Upper lobe of left lung (tissue), 6 donors: Measurements from ENCODE around the gene SLC7A10. TPM values are rescaled to one million over a fixed set of nuclear protein-coding genes. Genes with fewer than 3 reads are reported as not detected.

ENCODE experiments used
- ATAC-seq, 2 donors: fragments of 200-7000 bp; cut with Tn5 transposase; one replicate each; pipeline ENCODE4 v1.9.1; 2022; ENCODE audit warnings: mild to moderate bottlenecking in 2 of 2, moderate library complexity in 2 of 2; ENCODE audit not compliant: low FRiP score in 2 of 2
- DNase-seq, 2 donors: peaks; one replicate each; pipeline ENCODE4 v3.0.0-alpha.2; 2019 to 2020
- H3K27ac ChIP-seq, 4 donors: fragments of 200-600 bp; sonication (generic); one replicate each; pipeline ENCODE4 v1.5.1; 2016 to 2019
- H3K27me3 ChIP-seq, 4 donors: fragments of 200-600 bp; sonication (generic); one replicate each; pipeline ENCODE4 v1.5.1; 2017 to 2019
- H3K36me3 ChIP-seq, 4 donors: fragments of 200-600 bp; sonication (generic); one replicate each; pipeline ENCODE4 v1.5.1; 2016 to 2019
- H3K4me1 ChIP-seq, 4 donors: fragments of 200-600 bp; sonication (generic); one replicate each; pipeline ENCODE4 v1.5.1; 2018 to 2019
- H3K4me3 ChIP-seq, 4 donors: fragments of 200-600 bp; sonication (generic); one replicate each; pipeline ENCODE4 v1.5.1; 2017 to 2019; ENCODE audit warnings: mild to moderate bottlenecking in 2 of 4, moderate library complexity in 1 of 4
- H3K9me3 ChIP-seq, 4 donors: fragments of 200-600 bp; sonication (generic); one replicate each; pipeline ENCODE4 v1.5.1; 2018 to 2019
- CTCF ChIP-seq, 6 experiments: fragments of 450-650 bp in 4 of 6; fragments of 200-600 bp in 2 of 6; sonication (generic) in 2 of 6; IDR thresholded peaks; one replicate each; pipeline ENCODE4 v1.5.1; 2016 to 2019; ENCODE audit warnings: antibody characterized with exemption in 6 of 6
- EP300 ChIP-seq, 4 donors: sonication (generic); formaldehyde crosslinking; IDR thresholded peaks; one replicate each; pipeline ENCODE4 v1.5.1; 2017; ENCODE audit warnings: antibody characterized with exemption in 4 of 4, control low read depth in 2 of 4
- POLR2A ChIP-seq, 4 donors: fragments of 450-650 bp; IDR thresholded peaks; one replicate each; pipeline ENCODE4 v1.5.1; 2016 to 2017; ENCODE audit warnings: antibody characterized with exemption in 4 of 4, mild to moderate bottlenecking in 2 of 4
- POLR2AphosphoS5 ChIP-seq, 2 donors: sonication (generic); formaldehyde crosslinking; IDR thresholded peaks; one replicate each; pipeline ENCODE4 v1.5.1; 2017; ENCODE audit warnings: antibody characterized with exemption in 2 of 2
- WGBS, 2 donors: methylation state at CpG; one replicate each; pipeline ENCODE4 v1.1.5; 2017 to 2018; 5-methylcytosine and 5-hydroxymethylcytosine counted together
- total RNA-seq, 6 donors: library from RNA; depleted of rRNA in 4 of 6; stranded (reverse); fragments of >200 nt in 4 of 6; gene quantifications; one replicate each; pipeline versions ENCODE4 v1.1.0 to v1.2.1, GENCODE V29; 2016 to 2021
- donor health status: DM: no; HTN: no; CAD: no; lungs with moderate emphysema.
- donor health status: DM: no; HTN: yes; CAD: no; lungs with severe emphysema.

The SLC7A10 gene
- total RNA-seq, 6 donors from 2014 or later = 0.29 to 2.1 (median 0.47) TPM; not detected in 2

GRCh38 chr19:33163481-33163880, 62.2 kb downstream of the SLC7A10 start:
- ATAC-seq = no peak

GRCh38 chr19:33161201-33161600, 64.4 kb downstream of the SLC7A10 start:
- WGBS, 2 donors = 54 to 84% methylated on average over 4 of the region's 4 CpGs
- TF ChIP-seq CTCF (IDR thresholded peaks at IDR 0.05) = no peak
- TF ChIP-seq POLR2AphosphoS5 (IDR thresholded peaks at IDR 0.05) = no peak
- no peak for TF ChIP-seq POLR2A (IDR thresholded peaks at IDR 0.05)
- no peak for TF ChIP-seq EP300 (IDR thresholded peaks at IDR 0.05)
- no peaks in the 10 kb centered on the region for H3K27me3 ChIP-seq

More at GRCh38 chr19:33163481-33163880, 62.2 kb downstream of the SLC7A10 start:
- Histone ChIP-seq H3K27me3 (no peaks in the 10 kb centered on the region), H3K36me3 (no peaks in the 10 kb centered on the region), H3K27ac (no peak overlapping the region), H3K4me3 (no peak overlapping the region), H3K9me3 (no peaks in the 10 kb centered on the region), H3K4me1 (peaks cover 0 to 3% (median 0%) of the 10 kb centered on the region in 4 donors)
- DNase-seq = no peak
- WGBS, 2 donors = 84 to 88% methylated on average over 6 of the region's 6 CpGs
- TF ChIP-seq POLR2AphosphoS5 (IDR thresholded peaks at IDR 0.05) = no peak
- TF ChIP-seq EP300 (IDR thresholded peaks at IDR 0.05) = no peak
- no peak for TF ChIP-seq CTCF (IDR thresholded peaks at IDR 0.05)
- no peak for TF ChIP-seq POLR2A (IDR thresholded peaks at IDR 0.05)

GRCh38 chr19:33159893-33160292, 65.8 kb downstream of the SLC7A10 start:
- no peak for ATAC-seq
- DNase-seq = no peak
- Histone ChIP-seq H3K27me3 (no peaks in the 10 kb centered on the region), H3K9me3 (no peaks in the 10 kb centered on the region), H3K36me3 (no peaks in the 10 kb centered on the region), H3K4me1 (peaks cover 0 to 4% (median 2%) of the 10 kb centered on the region in 4 donors), H3K4me3 (no peak overlapping the region), H3K27ac (no peak overlapping the region)
- TF ChIP-seq CTCF (IDR thresholded peaks at IDR 0.05) (no peak), EP300 (IDR thresholded peaks at IDR 0.05) (no peak), POLR2AphosphoS5 (IDR thresholded peaks at IDR 0.05) (no peak), POLR2A (IDR thresholded peaks at IDR 0.05) (no peak)
- WGBS, 2 donors = 83 to 88% methylated on average over 8 of the region's 8 CpGs

More at GRCh38 chr19:33161201-33161600, 64.4 kb downstream of the SLC7A10 start:
- Histone ChIP-seq H3K4me1 (peaks cover 0 to 4% (median 2%) of the 10 kb centered on the region in 4 donors), H3K9me3 (no peaks in the 10 kb centered on the region), H3K36me3 (no peaks in the 10 kb centered on the region), H3K27ac (no peak overlapping the region), H3K4me3 (no peak overlapping the region)
- DNase-seq (no peak), ATAC-seq (no peak)

DNA sequence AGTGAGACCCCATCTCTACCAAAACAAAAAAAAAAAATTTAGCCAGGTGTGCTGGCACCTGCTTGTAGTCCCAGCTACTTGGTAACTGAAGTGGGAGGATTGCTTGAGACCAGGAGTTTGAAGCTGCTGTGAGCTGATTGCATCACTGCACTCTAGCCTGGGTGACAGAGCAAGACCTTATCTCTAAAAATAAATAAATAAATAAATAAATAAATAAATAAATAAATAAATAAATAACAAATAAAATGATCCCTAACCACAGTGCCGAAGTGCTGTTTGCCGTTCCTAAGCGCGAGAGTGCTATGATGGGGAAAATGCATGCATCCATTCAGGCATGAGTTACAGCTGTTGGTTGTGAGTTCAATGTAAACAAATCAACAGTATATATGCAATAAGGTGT, 66.5 kb downstream of the SLC7A10 start:
- WGBS, 2 donors = 81 to 93% methylated on average over 4 of the region's 4 CpGs
- H3K4me3 ChIP-seq = no peak overlapping the region
- H3K36me3 ChIP-seq = no peaks in the 10 kb centered on the region
- H3K4me1 ChIP-seq = peaks cover 0 to 4% (median 2%) of the 10 kb centered on the region in 4 donors
- ATAC-seq = no peak
- H3K27me3 ChIP-seq = no peaks in the 10 kb centered on the region
- no peaks in the 10 kb centered on the region for H3K9me3 ChIP-seq
- H3K27ac ChIP-seq = no peak overlapping the region
- no peak for DNase-seq
- TF ChIP-seq POLR2AphosphoS5 (IDR thresholded peaks at IDR 0.05) (no peak), EP300 (IDR thresholded peaks at IDR 0.05) (no peak), CTCF (IDR thresholded peaks at IDR 0.05) (no peak), POLR2A (IDR thresholded peaks at IDR 0.05) (no peak)

Other genes with a start within 250 kb of the SLC7A10 start
- gene RHPN2, start 161.0 kb downstream of the SLC7A10 start, total RNA-seq = 10 to 100 TPM in 4 of 6 donors, 1 to 10 TPM in 2; 5.6 to 33.5 (median 13.1) TPM
- 10 to 100 TPM in 1 of 6 donors, 1 to 10 TPM in 5; 4.7 to 11.5 (median 6.8) TPM for gene GPATCH1, start 144.7 kb downstream of the SLC7A10 start, total RNA-seq
- under 1 TPM in 1 of 6 donors, not detected in 5; 0.34 TPM for gene WDR88, start 93.7 kb downstream of the SLC7A10 start, total RNA-seq
- 10 to 100 TPM in 4 of 6 donors, 1 to 10 TPM in 2; 8.2 to 29.7 (median 19.0) TPM for gene LRP3, start 31.5 kb downstream of the SLC7A10 start, total RNA-seq
- gene CEBPA, start 76.7 kb upstream of the SLC7A10 start, total RNA-seq = 100 to 1,000 TPM in 3 of 6 donors, 10 to 100 TPM in 3; 53.5 to 183 (median 109) TPM
- 10 to 100 TPM; 11.5 to 44.7 (median 22.7) TPM for gene CEBPG, start 147.9 kb upstream of the SLC7A10 start, total RNA-seq